NCI-H128 (cell line): ENCODE data around the gene SELP.
"Not testable (repeated sequence)": the region's sequence is repeated elsewhere in the genome, so short reads cannot be mapped to it uniquely, and the experiment has no call there.

Experiments
- DNase-seq: peaks from one replicate; lab custom pipeline; 2025; ENCODE audit not compliant: unreplicated experiment; lab: John Stamatoyannopoulos, UW

Gene SELP

GRCh38 chr1:169630006-169630405, at the start of gene SELP:
Gene SELP, minus strand, starts transcription at chr1:169630124. Its CDS starts 50 bp downstream, at chr1:169630074.
- no peak for DNase-seq

GRCh38 chr1:169679692-169680091, 49.8 kb upstream of the SELP start:
- DNase-seq = no peak

GRCh38 chr1:169676001-169676400, 46.1 kb upstream of the SELP start:
- no peak for DNase-seq

- DNase-seq = no peak
Measured at GRCh38 chr1:169670836-169671235, 40.9 kb upstream of the SELP start.

DNA sequence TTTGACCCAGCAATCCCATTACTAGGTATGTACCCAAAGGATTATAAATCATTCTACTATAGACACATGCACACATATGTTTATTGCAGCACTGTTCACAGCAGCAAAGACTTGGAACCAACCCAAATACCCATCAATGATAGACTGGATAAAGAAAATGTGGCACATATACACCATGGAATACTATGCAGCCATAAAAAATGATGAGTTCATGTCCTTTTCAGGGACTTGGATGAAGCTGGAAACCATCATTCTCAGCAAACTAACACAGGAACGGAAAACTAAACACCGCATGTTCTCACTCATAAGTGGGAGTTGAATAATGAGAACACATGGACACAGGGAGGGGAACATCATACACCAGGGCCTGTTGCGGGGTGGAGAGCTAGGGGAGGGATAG, 40.3 kb upstream of the SELP start:
- DNase-seq = not testable (repeated sequence)

DNA sequence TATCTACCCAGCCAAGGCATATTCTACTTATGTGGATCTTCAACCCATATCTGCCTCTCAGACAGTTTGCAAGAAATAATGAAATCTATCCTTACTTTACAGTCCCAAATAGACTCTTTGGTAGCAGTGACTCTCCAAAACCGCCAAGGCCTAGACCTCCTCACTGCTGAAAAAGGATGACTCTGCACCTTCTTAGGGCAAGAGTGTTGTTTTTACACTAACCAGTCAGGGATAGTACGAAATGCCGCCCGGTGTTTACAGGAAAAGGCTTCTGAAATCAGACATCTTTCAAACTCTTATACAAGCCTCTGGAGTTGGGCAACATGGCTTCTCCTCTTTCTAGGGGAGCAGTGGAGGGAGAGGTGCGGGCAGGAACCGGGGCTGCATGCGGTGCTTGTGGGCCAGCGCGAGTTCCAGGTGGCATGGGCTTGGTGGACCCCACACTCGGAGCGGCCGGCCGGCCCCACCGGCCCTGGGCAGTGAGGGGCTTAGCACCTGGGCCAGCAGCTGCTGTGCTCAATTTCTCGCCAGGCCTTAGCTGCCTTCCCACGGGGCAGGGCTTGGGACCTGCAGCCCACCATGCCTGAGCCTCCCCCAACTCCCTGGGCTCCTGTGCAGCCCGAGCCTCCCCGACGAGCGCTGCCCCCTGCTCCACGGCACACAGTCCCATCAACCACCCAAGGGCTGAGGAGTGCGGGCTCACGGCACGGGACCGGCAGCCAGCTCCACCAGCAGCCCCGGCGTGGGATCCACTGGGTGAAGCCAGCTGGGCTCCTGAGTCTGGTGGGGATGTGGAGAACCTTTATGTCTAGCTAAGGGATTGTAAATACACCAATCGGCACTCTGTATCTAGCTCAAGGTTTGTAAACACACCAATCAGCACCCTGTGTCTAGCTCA, 38.0 kb upstream of the SELP start:
- DNase-seq = not testable (repeated sequence)

GRCh38 chr1:169667227-169667639, 37.3 kb upstream of the SELP start:
- DNase-seq = not testable (repeated sequence)

DNA sequence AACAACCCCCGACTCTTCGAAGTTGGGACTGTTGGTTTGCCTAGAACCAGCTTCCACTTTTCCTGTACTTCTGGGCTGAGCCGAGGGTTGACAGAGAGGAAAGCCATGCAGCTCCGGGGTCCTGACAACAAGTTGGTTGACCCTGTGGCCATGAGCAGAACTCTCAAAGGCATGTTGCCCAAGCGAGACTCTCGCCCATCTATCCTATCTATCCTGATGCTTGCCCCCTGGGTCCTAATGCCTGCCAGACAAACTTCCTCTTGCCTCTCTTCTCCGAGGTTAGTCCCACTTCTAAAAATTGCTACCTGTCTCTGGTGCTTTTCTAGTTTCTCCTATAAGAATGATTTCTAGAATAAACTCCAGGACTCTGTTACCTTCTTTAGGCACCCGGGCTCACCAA, 32.8 kb upstream of the SELP start:
- DNase-seq = not testable (repeated sequence)

DNA sequence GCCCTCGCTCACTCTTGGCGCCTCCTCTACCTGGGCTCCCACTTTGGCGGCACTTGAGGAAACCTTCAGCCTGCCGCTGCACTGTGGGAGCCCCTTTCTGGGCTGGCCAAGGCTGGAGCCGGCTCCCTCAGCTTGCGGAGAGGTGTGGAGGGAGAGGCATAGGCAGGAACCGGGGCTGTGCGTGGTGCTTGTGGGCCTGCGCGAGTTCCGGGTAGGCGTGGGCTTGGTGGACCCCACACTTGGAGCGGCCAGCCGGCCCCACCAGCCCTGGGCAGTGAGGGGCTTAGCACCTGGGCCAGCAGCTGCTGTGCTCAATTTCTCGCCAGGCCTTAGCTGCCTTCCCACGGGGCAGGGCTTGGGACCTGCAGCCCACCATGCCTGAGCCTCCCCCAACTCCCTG, 31.1 kb upstream of the SELP start:
- DNase-seq = not testable (repeated sequence)

GRCh38 chr1:169658777-169659176, 28.9 kb upstream of the SELP start:
- not testable (repeated sequence) for DNase-seq

GRCh38 chr1:169653873-169654272, 23.9 kb upstream of the SELP start:
- no peak for DNase-seq

- DNase-seq = no peak
Measured at GRCh38 chr1:169651035-169651434, 21.1 kb upstream of the SELP start.

- no peak for DNase-seq
Measured at GRCh38 chr1:169650551-169650950, 20.6 kb upstream of the SELP start.

DNA sequence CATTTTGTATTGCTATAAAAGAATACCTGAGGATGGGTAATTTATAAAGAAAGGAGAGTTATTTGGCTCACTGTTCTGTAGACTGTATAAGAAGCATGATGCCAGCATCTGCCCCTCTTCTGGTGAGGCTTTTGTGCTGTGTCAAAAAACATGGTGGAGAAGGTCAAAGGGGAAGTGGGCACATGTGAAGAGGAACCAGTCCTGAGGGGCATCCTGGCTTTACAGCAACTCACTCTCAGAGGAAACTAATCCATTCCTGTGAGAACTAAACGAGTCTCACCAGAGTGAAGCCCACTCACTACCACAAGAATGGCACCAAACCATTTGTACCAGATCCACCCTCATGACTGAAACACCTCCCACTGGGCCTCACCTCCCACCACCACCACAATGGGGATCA, 18.8 kb upstream of the SELP start:
- no peak for DNase-seq

GRCh38 chr1:169648187-169648586, 18.3 kb upstream of the SELP start:
- DNase-seq = no peak

- DNase-seq = no peak
Measured at GRCh38 chr1:169647512-169647911, 17.6 kb upstream of the SELP start.

DNA sequence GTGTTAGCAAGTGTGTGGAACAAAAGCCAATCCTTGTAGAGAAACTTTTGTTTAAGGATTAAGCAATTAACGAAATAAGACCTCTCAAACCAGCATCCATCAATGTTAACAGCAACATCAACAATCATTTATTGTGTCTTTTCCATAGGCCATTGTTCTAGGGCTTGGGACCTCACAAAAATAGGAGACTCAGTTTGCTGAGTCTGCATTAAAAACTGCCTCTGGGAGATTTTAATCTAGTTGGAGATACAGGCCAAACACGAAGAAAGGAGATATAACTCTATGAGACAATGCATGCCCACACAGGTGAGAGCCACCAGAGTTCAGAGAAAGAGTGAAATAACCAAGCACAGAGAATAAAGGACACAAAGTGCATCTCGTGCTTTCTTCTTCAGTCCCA, 14.4 kb upstream of the SELP start:
- no peak for DNase-seq

DNA sequence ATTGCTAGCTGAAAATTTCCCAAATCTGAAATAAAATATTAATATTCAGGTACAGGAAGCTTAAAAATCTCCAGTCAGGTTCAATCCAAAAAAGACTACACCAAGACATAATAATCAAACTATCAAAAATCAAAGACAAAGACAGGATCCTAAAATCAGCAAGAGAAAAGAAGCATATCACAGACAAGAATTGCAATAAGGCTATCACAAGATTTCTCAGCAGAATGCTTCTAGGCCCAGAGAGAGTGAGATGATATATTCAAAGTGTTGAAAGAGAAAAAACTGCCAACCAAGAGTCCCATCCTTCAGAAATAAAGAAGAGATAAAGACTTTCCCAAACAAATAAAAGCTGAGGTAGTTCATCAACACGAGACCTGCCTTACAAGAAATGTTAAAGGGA, 5.0 kb upstream of the SELP start:
- no peak for DNase-seq

DNA sequence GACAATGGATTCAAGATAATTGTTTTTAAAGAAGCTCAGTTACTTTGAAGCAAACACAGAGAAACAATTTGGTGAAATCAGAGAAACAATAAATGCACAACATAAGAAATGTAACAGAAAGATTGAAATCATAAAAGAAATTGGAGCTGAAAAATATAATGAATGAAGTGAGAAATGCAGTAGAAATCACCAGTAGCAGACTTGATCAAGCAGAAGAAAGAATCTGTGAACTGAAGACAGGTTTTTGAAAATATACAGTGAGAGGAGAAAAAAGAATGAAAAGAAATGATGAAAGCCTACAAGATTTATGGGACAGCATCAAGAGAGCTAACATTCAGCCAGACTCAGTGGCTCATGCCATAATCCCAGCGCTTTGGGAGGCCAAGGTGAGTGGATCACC, 4.2 kb upstream of the SELP start:
- DNase-seq = no peak

GRCh38 chr1:169631249-169631648, 1.3 kb upstream of the SELP start:
- no peak for DNase-seq

GRCh38 chr1:169624912-169625311, 5.0 kb downstream of the SELP start:
- no peak for DNase-seq

- no peak for DNase-seq
Measured at GRCh38 chr1:169624122-169624521, 5.8 kb downstream of the SELP start.
